C4-2B (cell line): ENCODE data around the gene LRRC4C.

Experiments
- H3K27ac ChIP-seq: fragments of 450-650 bp; 2 replicates; pipeline ENCODE4 v1.5.1; 2017
- ZFX ChIP-seq: fragments of 450-650 bp; IDR thresholded peaks from 2 replicates; pipeline ENCODE4 v1.6.1; 2017
- TF ChIP-seq, protein P1 (sequence below): fragments of 450-650 bp; conservative IDR thresholded peaks from 2 replicates; pipeline ENCODE4 v1.5.1; 2017; ENCODE audit warnings: mild to moderate bottlenecking

Gene LRRC4C

DNA sequence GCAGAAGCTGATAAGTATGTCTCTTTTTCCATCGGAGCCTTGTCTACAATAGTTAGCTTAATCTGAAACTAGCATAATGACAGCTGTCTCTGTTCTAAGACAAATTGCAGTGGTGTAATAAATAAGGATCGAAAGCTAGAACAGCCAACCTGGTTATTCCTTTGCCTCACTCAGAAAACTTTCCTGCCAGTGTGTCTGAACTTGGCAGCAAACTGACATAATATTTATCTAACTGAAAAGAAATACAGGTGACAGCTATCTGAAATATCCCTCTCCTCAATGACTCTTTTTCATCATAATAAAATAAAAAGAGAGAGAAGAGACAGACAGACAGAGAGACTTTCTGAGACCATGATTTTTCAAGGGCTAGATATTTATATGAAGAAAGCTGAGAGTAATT lies 642.5 kb downstream of the LRRC4C start:
- H3K27ac ChIP-seq: no peak overlapping the region
- TF ChIP-seq ZFX: no peak
- TF ChIP-seq, protein P1, sequence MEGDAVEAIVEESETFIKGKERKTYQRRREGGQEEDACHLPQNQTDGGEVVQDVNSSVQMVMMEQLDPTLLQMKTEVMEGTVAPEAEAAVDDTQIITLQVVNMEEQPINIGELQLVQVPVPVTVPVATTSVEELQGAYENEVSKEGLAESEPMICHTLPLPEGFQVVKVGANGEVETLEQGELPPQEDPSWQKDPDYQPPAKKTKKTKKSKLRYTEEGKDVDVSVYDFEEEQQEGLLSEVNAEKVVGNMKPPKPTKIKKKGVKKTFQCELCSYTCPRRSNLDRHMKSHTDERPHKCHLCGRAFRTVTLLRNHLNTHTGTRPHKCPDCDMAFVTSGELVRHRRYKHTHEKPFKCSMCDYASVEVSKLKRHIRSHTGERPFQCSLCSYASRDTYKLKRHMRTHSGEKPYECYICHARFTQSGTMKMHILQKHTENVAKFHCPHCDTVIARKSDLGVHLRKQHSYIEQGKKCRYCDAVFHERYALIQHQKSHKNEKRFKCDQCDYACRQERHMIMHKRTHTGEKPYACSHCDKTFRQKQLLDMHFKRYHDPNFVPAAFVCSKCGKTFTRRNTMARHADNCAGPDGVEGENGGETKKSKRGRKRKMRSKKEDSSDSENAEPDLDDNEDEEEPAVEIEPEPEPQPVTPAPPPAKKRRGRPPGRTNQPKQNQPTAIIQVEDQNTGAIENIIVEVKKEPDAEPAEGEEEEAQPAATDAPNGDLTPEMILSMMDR: no peak

DNA sequence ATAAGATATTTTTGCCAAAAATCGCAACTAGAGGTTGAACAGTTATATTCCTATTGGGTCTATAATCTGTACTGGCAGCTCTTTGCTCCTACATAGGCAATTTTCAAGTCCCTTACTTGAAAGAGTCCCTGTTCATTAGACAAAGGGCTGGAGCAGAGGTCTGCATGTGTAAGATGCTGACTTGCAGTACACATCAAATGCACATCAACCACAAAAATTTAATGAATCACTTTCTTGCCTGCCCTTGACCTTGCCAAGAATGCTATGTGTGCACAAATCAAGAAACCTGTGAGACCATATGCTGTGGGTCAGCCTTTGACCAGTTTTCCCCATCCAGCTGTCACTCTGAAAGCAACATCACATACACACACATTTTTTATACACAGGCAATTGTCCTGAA lies 661.5 kb downstream of the LRRC4C start:
- TF ChIP-seq ZFX: no peak
- TF ChIP-seq, protein P1: no peak
- H3K27ac ChIP-seq: no peak overlapping the region

DNA sequence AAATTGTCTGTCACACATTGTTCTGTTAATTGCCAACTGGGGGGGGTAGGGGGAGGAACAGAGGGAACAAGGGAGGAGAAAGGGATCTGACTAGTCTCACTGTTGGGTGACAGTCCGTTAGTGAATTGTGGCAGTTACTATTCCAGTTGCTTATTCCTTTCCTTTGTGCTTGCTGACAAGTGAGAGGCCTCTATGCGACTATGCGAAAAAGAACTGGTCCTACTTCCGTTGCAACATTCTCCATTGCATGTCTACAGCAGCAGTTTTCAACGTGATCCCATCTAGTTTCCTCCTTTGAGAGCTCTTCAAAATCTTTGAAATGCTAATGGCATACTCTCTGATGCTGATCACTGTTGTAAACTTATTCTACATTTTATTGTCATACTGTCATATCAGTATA lies 672.2 kb downstream of the LRRC4C start:
- TF ChIP-seq, protein P1: no peak
- no peak for TF ChIP-seq ZFX
- no peak overlapping the region for H3K27ac ChIP-seq

DNA sequence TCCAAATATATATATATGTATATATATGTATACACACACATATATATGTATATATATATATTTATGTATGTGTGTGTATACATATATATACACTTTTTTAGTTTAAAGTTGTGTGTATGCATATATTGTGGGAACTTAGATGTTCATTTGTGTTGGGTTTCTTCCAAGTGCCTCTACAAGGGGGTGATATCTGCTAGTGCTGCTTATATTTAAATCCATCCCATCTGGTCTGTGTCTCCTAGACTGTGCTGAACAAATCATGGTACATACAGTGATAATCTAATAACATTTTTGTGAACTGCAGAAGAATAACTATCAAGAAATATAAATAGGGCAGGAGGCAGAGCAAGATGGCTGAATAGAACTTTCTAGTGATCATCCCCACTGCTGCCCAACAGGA lies 696.4 kb downstream of the LRRC4C start:
- H3K27ac ChIP-seq: no peak overlapping the region

DNA sequence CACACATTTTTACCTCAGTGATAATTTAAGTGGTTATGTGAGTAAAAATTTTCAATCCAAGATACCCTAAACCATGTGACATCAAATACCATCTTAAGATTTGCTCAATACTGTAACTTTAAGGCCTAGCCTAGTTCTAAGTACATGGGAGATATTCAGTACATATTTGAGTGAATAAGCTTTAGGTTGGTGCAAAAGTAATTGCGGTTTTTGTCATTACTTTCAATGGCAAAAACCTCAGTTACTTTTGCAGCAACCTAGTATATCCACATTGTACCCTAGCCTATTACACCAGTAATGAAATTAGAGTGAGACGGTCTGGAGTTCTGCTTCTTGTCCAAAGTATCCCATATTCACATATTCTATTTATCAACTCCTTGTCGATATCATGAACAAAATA lies 700.1 kb downstream of the LRRC4C start:
- TF ChIP-seq, protein P1: no peak
- TF ChIP-seq ZFX: no peak
- no peak overlapping the region for H3K27ac ChIP-seq

More for the DNA sequence above, 696.4 kb downstream of the LRRC4C start:
- TF ChIP-seq, protein P1: no peak
- no peak for TF ChIP-seq ZFX

DNA sequence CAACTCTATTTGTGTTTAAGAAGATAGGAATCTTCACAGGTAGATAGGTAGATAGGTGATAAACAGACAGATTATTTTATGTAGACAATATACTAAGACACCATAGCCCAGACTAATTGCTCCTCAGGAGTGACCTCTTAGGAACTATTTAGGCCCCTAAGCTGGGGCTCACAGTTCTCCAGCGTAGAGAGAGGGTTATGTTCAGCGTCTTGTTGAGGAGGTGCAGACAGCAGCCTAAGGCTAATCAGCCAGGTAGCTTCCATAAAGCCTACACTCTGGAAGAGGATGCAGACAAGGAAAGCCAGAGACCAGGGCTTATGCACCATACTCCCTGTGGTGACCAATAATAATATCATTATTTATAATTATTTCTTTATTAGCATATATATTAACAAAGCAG lies 705.2 kb downstream of the LRRC4C start:
- no peak for TF ChIP-seq ZFX
- TF ChIP-seq, protein P1: no peak
- no peak overlapping the region for H3K27ac ChIP-seq

DNA sequence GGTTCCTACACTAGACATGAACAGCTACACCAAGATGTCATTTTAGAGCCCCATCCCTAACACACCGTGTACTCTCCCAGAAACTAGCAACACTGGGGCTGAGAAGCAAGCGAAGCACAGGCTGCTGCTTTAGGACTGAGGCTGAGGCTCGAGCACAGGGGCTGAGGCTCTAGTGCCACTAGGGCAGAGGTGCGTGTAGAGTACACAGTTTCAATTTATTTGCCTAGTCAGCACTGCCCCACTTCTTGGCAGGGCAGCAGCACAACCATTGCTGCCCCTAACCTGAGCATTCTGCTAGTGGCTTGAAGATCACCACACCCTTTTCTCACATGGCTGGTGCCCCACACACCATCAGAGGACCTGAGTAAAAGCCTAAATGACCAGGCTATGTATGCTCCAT lies 713.2 kb downstream of the LRRC4C start:
- no peak overlapping the region for H3K27ac ChIP-seq
- TF ChIP-seq, protein P1: no peak
- TF ChIP-seq ZFX: no peak
